Mesothelial cell of epicardium (in vitro differentiated cells): ENCODE data around the gene ECI1. TPM values are rescaled to one million over a fixed set of nuclear protein-coding genes. Genes with fewer than 3 reads are reported as not detected.
"Not testable (repeated sequence)": the region's sequence is repeated elsewhere in the genome, so short reads cannot be mapped to it uniquely, and the experiment has no call there.

Experiments
- DNase-seq, 2 experiments: peaks; one replicate each; pipeline ENCODE4 v3.0.0; 2021; ENCODE audit warnings: low spot score in 2 of 2; ENCODE audit not compliant: unreplicated experiment in 2 of 2
- H3K27ac Mint-ChIP-seq: 2 replicates; pipeline ENCODE4 v1.8.0; 2021; ENCODE audit warnings: mixed read lengths
- H3K27me3 Mint-ChIP-seq: 2 replicates; pipeline ENCODE4 v1.8.0; 2021; ENCODE audit warnings: low read depth, mixed read lengths
- H3K36me3 Mint-ChIP-seq: 2 replicates; pipeline ENCODE4 v1.8.0; 2021; ENCODE audit warnings: mixed read lengths
- H3K4me1 Mint-ChIP-seq: 2 replicates; pipeline ENCODE4 v1.8.0; 2021; ENCODE audit warnings: mixed read lengths
- H3K4me3 Mint-ChIP-seq: 2 replicates; pipeline ENCODE4 v1.8.0; 2021; ENCODE audit warnings: mild to moderate bottlenecking, moderate library complexity, mixed read lengths
- H3K9me3 Mint-ChIP-seq: 2 replicates; pipeline ENCODE4 v1.8.0; 2021; ENCODE audit warnings: mixed read lengths
- CTCF ChIP-seq: fragments of 200-600 bp; sonication (generic); IDR thresholded peaks from one replicate; pipeline ENCODE4 v1.5.0; 2021; ENCODE audit warnings: antibody characterized with exemption; ENCODE audit not compliant: unreplicated experiment
- total RNA-seq: library from RNA; stranded (reverse); gene quantifications from 3 replicates; pipeline ENCODE4 v1.2.1, GENCODE V29; 2021

ECI1 gene
- total RNA-seq, 1 donor from 2014 or later: 53.3 TPM

GRCh38 chr16:2243031-2243528 is 8.3 kb downstream of the ECI1 start:
- peaks cover 12% of the 10 kb centered on the region for H3K27me3 Mint-ChIP-seq
- H3K27ac Mint-ChIP-seq: no peak overlapping the region
- no peak overlapping the region for H3K4me3 Mint-ChIP-seq
- no peak for DNase-seq
- peaks cover 14% of the 10 kb centered on the region for H3K36me3 Mint-ChIP-seq
- TF ChIP-seq CTCF: no peak
- H3K4me1 Mint-ChIP-seq: no peaks in the 10 kb centered on the region
- no peaks in the 10 kb centered on the region for H3K9me3 Mint-ChIP-seq

- Mint-ChIP-seq H3K27me3 (peaks cover 15% of the 10 kb centered on the region), H3K4me1 (peaks cover 2% of the 10 kb centered on the region), H3K9me3 (no peaks in the 10 kb centered on the region), H3K36me3 (peaks cover 14% of the 10 kb centered on the region), H3K27ac (no peak overlapping the region), H3K4me3 (no peak overlapping the region)
- DNase-seq: no peak
- no peak for TF ChIP-seq CTCF
Observed at GRCh38 chr16:2242598-2242997, 8.8 kb downstream of the ECI1 start.

GRCh38 chr16:2240331-2240730 is 11.1 kb downstream of the ECI1 start:
- H3K4me1 Mint-ChIP-seq, H3K9me3 Mint-ChIP-seq, DNase-seq, H3K27ac Mint-ChIP-seq, H3K4me3 Mint-ChIP-seq: not testable (repeated sequence)
- Mint-ChIP-seq H3K36me3 (peaks cover 13% of the 10 kb centered on the region), H3K27me3 (peaks cover 36% of the 10 kb centered on the region)

- Mint-ChIP-seq H3K4me1 (peaks cover 2% of the 10 kb centered on the region), H3K27me3 (peaks cover 44% of the 10 kb centered on the region), H3K27ac (no peak overlapping the region), H3K36me3 (peaks cover 18% of the 10 kb centered on the region), H3K4me3 (no peak overlapping the region), H3K9me3 (no peaks in the 10 kb centered on the region)
- DNase-seq: no peak
- no peak for TF ChIP-seq CTCF
Observed at GRCh38 chr16:2238838-2239675, 12.3 kb downstream of the ECI1 start.

- peaks cover 44% of the 10 kb centered on the region for H3K27me3 Mint-ChIP-seq
- no peak overlapping the region for H3K4me3 Mint-ChIP-seq
- DNase-seq: no peak
- H3K4me1 Mint-ChIP-seq: peaks cover 2% of the 10 kb centered on the region
- TF ChIP-seq CTCF: no peak
- H3K27ac Mint-ChIP-seq: no peak overlapping the region
- no peaks in the 10 kb centered on the region for H3K9me3 Mint-ChIP-seq
- peaks cover 16% of the 10 kb centered on the region for H3K36me3 Mint-ChIP-seq
Observed at GRCh38 chr16:2238150-2238837, 13.1 kb downstream of the ECI1 start.
